ENCODE measurements around the gene ZBTB3. TPM values are rescaled to one million over a fixed set of nuclear protein-coding genes. Genes with fewer than 3 reads are reported as not detected.
"Not testable (repeated sequence)": the region's sequence is repeated elsewhere in the genome, so short reads cannot be mapped to it uniquely, and the experiment has no call there.

Gene ZBTB3
- total RNA-seq, 6 experiments from 2014 or later: 7.9 to 10.8 (median 8.9) TPM

- TF ChIP-seq, protein P1, sequence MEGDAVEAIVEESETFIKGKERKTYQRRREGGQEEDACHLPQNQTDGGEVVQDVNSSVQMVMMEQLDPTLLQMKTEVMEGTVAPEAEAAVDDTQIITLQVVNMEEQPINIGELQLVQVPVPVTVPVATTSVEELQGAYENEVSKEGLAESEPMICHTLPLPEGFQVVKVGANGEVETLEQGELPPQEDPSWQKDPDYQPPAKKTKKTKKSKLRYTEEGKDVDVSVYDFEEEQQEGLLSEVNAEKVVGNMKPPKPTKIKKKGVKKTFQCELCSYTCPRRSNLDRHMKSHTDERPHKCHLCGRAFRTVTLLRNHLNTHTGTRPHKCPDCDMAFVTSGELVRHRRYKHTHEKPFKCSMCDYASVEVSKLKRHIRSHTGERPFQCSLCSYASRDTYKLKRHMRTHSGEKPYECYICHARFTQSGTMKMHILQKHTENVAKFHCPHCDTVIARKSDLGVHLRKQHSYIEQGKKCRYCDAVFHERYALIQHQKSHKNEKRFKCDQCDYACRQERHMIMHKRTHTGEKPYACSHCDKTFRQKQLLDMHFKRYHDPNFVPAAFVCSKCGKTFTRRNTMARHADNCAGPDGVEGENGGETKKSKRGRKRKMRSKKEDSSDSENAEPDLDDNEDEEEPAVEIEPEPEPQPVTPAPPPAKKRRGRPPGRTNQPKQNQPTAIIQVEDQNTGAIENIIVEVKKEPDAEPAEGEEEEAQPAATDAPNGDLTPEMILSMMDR (IDR thresholded peaks at IDR 0.05): no peak; the same call in 1 of the 2 replicates
- DNase-seq: no peak
- peaks cover 5% of the 10 kb centered on the region for H3K27me3 Mint-ChIP-seq (ENCODE audit: insufficient read depth)
- peaks cover 33% of the 10 kb centered on the region for H3K36me3 Mint-ChIP-seq (ENCODE audit: low read depth)
- H3K4me1 Mint-ChIP-seq (ENCODE audit: low read depth): peaks cover 39% of the 10 kb centered on the region
- no peaks in the 10 kb centered on the region for H3K9me3 Mint-ChIP-seq
- H3K4me3 Mint-ChIP-seq: peak overlapping the region; percentile 94
- H3K27ac Mint-ChIP-seq: peak overlapping the region; percentile 98
Measured at GRCh38 chr11:62705413-62705812, 48.5 kb downstream of the ZBTB3 start.

- not testable (repeated sequence) for H3K27me3 Mint-ChIP-seq (ENCODE audit: insufficient read depth); H3K4me3 Mint-ChIP-seq; DNase-seq; H3K9me3 Mint-ChIP-seq; H3K27ac Mint-ChIP-seq
- H3K4me1 Mint-ChIP-seq (ENCODE audit: low read depth): peaks cover 25% of the 10 kb centered on the region
- peaks cover 25% of the 10 kb centered on the region for H3K36me3 Mint-ChIP-seq (ENCODE audit: low read depth)
Measured at GRCh38 chr11:62703921-62704320, 50.0 kb downstream of the ZBTB3 start.

DNA sequence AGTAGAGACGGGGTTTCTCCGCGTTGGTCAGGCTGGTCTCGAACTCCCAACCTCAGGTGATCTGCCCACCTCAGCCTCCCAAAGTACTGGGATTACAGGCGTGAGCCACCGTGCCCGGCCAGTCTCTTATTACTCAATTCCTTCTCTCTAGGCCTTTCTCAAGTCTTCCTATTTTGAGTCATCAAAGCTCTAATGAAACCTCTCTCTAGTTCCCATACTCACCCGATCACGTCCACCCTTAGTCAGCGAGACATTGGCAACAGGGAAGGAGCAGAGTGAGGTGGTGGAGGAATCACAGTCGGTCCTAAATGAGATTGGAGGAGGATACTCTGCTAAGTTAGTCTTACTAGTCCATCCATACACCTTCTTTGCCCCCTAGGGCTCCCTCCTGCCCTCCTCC lies 51.7 kb downstream of the ZBTB3 start:
- Mint-ChIP-seq H3K9me3 (no peaks in the 10 kb centered on the region), H3K27ac (no peak overlapping the region), H3K4me3 (no peak overlapping the region), H3K4me1 (ENCODE audit: low read depth) (peaks cover 19% of the 10 kb centered on the region), H3K27me3 (ENCODE audit: insufficient read depth) (no peaks in the 10 kb centered on the region; the same call in 1 of the 2 replicates), H3K36me3 (ENCODE audit: low read depth) (peaks cover 30% of the 10 kb centered on the region)
- TF ChIP-seq, protein P1 (IDR thresholded peaks at IDR 0.05): no peak
- no peak for DNase-seq

Small RNAs within 50 kb of the gene (microRNA-seq; reads per million reads assigned to microRNA genes)
- gene MIR6514 (3.9 reads per million), gene MIR6748 (not detected)

Other genes starting within 250 kb of the ZBTB3 start
- gene AHNAK, start 207.4 kb downstream of the ZBTB3 start, total RNA-seq (2021; fragmentation: NEBNext Ultra II Directional; extraction: Animal tissue kit (Norgen Biotek cat#: 25700)): 100 to 1,000 TPM; 426 to 589 (median 452) TPM
- gene EEF1G, start 180.3 kb downstream of the ZBTB3 start, total RNA-seq (2021; fragmentation: NEBNext Ultra II Directional; extraction: Animal tissue kit (Norgen Biotek cat#: 25700)): 1,000 to 10,000 TPM; 1,302 to 1,474 (median 1,327) TPM
- 10 to 100 TPM; 14.6 to 18.0 (median 16.9) TPM for gene TUT1, start 162.6 kb downstream of the ZBTB3 start, total RNA-seq (2021; fragmentation: NEBNext Ultra II Directional; extraction: Animal tissue kit (Norgen Biotek cat#: 25700))
- gene MTA2, start 152.3 kb downstream of the ZBTB3 start, total RNA-seq (2021; fragmentation: NEBNext Ultra II Directional; extraction: Animal tissue kit (Norgen Biotek cat#: 25700)): 100 to 1,000 TPM in 2 of 6 experiments, 10 to 100 TPM in 4; 89.6 to 106 (median 95.8) TPM
- gene EML3, start 141.4 kb downstream of the ZBTB3 start, total RNA-seq (2021; fragmentation: NEBNext Ultra II Directional; extraction: Animal tissue kit (Norgen Biotek cat#: 25700)): 10 to 100 TPM; 32.5 to 39.6 (median 36.4) TPM
- gene ROM1, start 140.9 kb downstream of the ZBTB3 start, total RNA-seq (2021; fragmentation: NEBNext Ultra II Directional; extraction: Animal tissue kit (Norgen Biotek cat#: 25700)): 1 to 10 TPM; 2.3 to 4.8 (median 3.2) TPM
- 10 to 100 TPM; 57.9 to 93.2 (median 63.0) TPM for gene B3GAT3, start 132.2 kb downstream of the ZBTB3 start, total RNA-seq (2021; fragmentation: NEBNext Ultra II Directional; extraction: Animal tissue kit (Norgen Biotek cat#: 25700))
- 100 to 1,000 TPM; 331 to 450 (median 416) TPM for gene GANAB, start 107.5 kb downstream of the ZBTB3 start, total RNA-seq (2021; fragmentation: NEBNext Ultra II Directional; extraction: Animal tissue kit (Norgen Biotek cat#: 25700))
- gene INTS5, start 100.9 kb downstream of the ZBTB3 start, total RNA-seq (2021; fragmentation: NEBNext Ultra II Directional; extraction: Animal tissue kit (Norgen Biotek cat#: 25700)): 10 to 100 TPM; 19.1 to 26.6 (median 23.3) TPM
- 10 to 100 TPM; 56.1 to 74.6 (median 64.8) TPM for gene C11orf98, start 89.0 kb downstream of the ZBTB3 start, total RNA-seq (2021; fragmentation: NEBNext Ultra II Directional; extraction: Animal tissue kit (Norgen Biotek cat#: 25700))
- gene CSKMT, start 88.8 kb downstream of the ZBTB3 start, total RNA-seq (2021; fragmentation: NEBNext Ultra II Directional; extraction: Animal tissue kit (Norgen Biotek cat#: 25700)): 10 to 100 TPM; 12.3 to 23.6 (median 17.2) TPM
- gene UQCC3, start 82.5 kb downstream of the ZBTB3 start, total RNA-seq (2021; fragmentation: NEBNext Ultra II Directional; extraction: Animal tissue kit (Norgen Biotek cat#: 25700)): 10 to 100 TPM in 5 of 6 experiments, 1 to 10 TPM in 1; 9.8 to 14.2 (median 11.3) TPM
- 1 to 10 TPM; 2.8 to 4.5 (median 3.7) TPM for gene LBHD1, start 81.9 kb downstream of the ZBTB3 start, total RNA-seq (2021; fragmentation: NEBNext Ultra II Directional; extraction: Animal tissue kit (Norgen Biotek cat#: 25700))
- gene UBXN1, start 75.1 kb downstream of the ZBTB3 start, total RNA-seq (2021; fragmentation: NEBNext Ultra II Directional; extraction: Animal tissue kit (Norgen Biotek cat#: 25700)): 100 to 1,000 TPM in 3 of 6 experiments, 10 to 100 TPM in 3; 85.2 to 114 (median 96.5) TPM
- 1 to 10 TPM; 1.2 to 4.0 (median 1.4) TPM for gene LRRN4CL, start 64.6 kb downstream of the ZBTB3 start, total RNA-seq (2021; fragmentation: NEBNext Ultra II Directional; extraction: Animal tissue kit (Norgen Biotek cat#: 25700))
- 10 to 100 TPM; 50.7 to 67.4 (median 56.8) TPM for gene BSCL2, start 46.7 kb downstream of the ZBTB3 start, total RNA-seq (2021; fragmentation: NEBNext Ultra II Directional; extraction: Animal tissue kit (Norgen Biotek cat#: 25700))
- gene GNG3, start 46.5 kb downstream of the ZBTB3 start, total RNA-seq (2021; fragmentation: NEBNext Ultra II Directional; extraction: Animal tissue kit (Norgen Biotek cat#: 25700)): not detected
- gene HNRNPUL2, start 26.7 kb downstream of the ZBTB3 start, total RNA-seq (2021; fragmentation: NEBNext Ultra II Directional; extraction: Animal tissue kit (Norgen Biotek cat#: 25700)): 10 to 100 TPM; 34.5 to 44.6 (median 41.6) TPM
- 10 to 100 TPM; 46.2 to 52.7 (median 50.0) TPM for gene TTC9C, start 25.7 kb downstream of the ZBTB3 start, total RNA-seq (2021; fragmentation: NEBNext Ultra II Directional; extraction: Animal tissue kit (Norgen Biotek cat#: 25700))
- 10 to 100 TPM; 77.6 to 83.8 (median 81.4) TPM for gene POLR2G, start 7.4 kb upstream of the ZBTB3 start, total RNA-seq (2021; fragmentation: NEBNext Ultra II Directional; extraction: Animal tissue kit (Norgen Biotek cat#: 25700))
- gene TAF6L, start 17.2 kb upstream of the ZBTB3 start, total RNA-seq (2021; fragmentation: NEBNext Ultra II Directional; extraction: Animal tissue kit (Norgen Biotek cat#: 25700)): 10 to 100 TPM in 5 of 6 experiments, 1 to 10 TPM in 1; 9.9 to 12.7 (median 10.6) TPM
- 10 to 100 TPM; 47.2 to 66.3 (median 52.7) TPM for gene TMEM179B, start 33.2 kb upstream of the ZBTB3 start, total RNA-seq (2021; fragmentation: NEBNext Ultra II Directional; extraction: Animal tissue kit (Norgen Biotek cat#: 25700))
- gene TMEM223, start 37.8 kb upstream of the ZBTB3 start, total RNA-seq (2021; fragmentation: NEBNext Ultra II Directional; extraction: Animal tissue kit (Norgen Biotek cat#: 25700)): 10 to 100 TPM; 12.8 to 15.0 (median 13.6) TPM
- 10 to 100 TPM; 51.5 to 57.7 (median 55.0) TPM for gene NXF1, start 51.3 kb upstream of the ZBTB3 start, total RNA-seq (2021; fragmentation: NEBNext Ultra II Directional; extraction: Animal tissue kit (Norgen Biotek cat#: 25700))
- 10 to 100 TPM; 41.4 to 54.6 (median 47.8) TPM for gene STX5, start 77.9 kb upstream of the ZBTB3 start, total RNA-seq (2021; fragmentation: NEBNext Ultra II Directional; extraction: Animal tissue kit (Norgen Biotek cat#: 25700))
- not detected for gene TEX54, start 78.7 kb upstream of the ZBTB3 start, total RNA-seq (2021; fragmentation: NEBNext Ultra II Directional; extraction: Animal tissue kit (Norgen Biotek cat#: 25700))
- 10 to 100 TPM; 37.4 to 49.2 (median 41.0) TPM for gene WDR74, start 85.4 kb upstream of the ZBTB3 start, total RNA-seq (2021; fragmentation: NEBNext Ultra II Directional; extraction: Animal tissue kit (Norgen Biotek cat#: 25700))
- gene SLC3A2, start 126.7 kb upstream of the ZBTB3 start, total RNA-seq (2021; fragmentation: NEBNext Ultra II Directional; extraction: Animal tissue kit (Norgen Biotek cat#: 25700)): 100 to 1,000 TPM; 140 to 206 (median 180) TPM
- not detected for gene CHRM1, start 167.2 kb upstream of the ZBTB3 start, total RNA-seq (2021; fragmentation: NEBNext Ultra II Directional; extraction: Animal tissue kit (Norgen Biotek cat#: 25700))
- not detected for gene SLC22A6, start 230.8 kb upstream of the ZBTB3 start, total RNA-seq (2021; fragmentation: NEBNext Ultra II Directional; extraction: Animal tissue kit (Norgen Biotek cat#: 25700))

All from HFFc6 (cell line).